GM21367 (cell line): ENCODE results near the gene EVC.

Experiments
- ATAC-seq: cut with Tn5 transposase; IDR thresholded peaks from one replicate; pipeline ENCODE4 v1.9.1; 2021; ENCODE audit not compliant: unreplicated experiment

EVC gene

GRCh38 chr4:5730436-5730835, 19.4 kb downstream of the EVC start:
- ATAC-seq = no peak

DNA sequence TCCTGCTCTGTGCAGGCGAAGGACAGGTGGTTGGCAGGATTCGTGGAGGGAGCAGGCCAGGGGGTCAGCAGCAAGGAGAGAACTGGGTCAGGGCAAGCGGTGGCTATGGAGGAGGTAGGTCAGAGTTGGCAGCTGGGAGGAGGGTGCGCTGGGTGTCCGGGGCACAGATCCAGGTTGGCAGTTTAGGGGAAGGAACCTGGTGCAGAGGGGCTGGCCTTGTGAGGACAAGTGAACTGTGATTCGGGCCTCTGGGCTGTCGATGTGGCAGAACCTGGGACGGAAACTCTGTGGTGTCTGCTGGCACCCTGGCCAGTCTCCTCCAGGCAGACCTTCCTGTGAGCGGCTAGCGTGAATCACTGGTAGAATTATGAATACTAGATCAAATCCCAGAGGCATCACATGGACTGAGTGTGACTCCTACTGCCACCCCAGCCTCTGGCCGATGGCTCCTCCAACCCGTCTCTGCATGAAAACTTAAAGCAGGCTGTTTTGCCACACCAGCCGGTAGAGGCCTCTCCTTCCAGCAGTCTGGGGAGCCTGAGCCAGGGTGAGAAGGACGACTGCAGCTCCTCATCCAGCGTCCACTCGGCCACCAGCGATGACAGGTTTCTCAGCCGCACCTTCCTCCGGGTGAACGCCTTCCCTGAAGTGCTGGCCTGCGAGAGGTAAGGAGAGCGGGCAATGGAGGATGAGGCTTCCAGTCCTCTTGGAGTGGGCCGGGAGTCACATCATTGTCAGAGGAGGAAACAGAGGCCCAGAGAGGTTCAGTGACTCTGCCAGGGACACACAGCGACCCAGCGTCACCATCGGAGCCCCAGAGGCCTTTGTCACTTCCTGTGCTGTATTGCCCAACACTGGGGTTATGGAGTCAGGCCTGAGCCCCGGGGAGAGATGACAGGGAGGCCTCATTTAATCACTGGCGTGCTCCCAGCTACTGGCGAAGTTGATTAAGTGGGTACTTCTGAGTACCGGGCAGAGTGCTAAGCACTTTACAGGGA, 20.3 kb downstream of the EVC start:
- no peak for ATAC-seq

GRCh38 chr4:5732158-5732557, 21.2 kb downstream of the EVC start:
- ATAC-seq = no peak

- ATAC-seq = no peak
Measured at GRCh38 chr4:5734853-5735252, 23.9 kb downstream of the EVC start.

GRCh38 chr4:5735463-5735862, 24.5 kb downstream of the EVC start:
- no peak for ATAC-seq

- ATAC-seq = no peak
Measured at GRCh38 chr4:5738061-5738460, 27.1 kb downstream of the EVC start.

- ATAC-seq = no peak
Measured at GRCh38 chr4:5742388-5742787, 31.4 kb downstream of the EVC start.

DNA sequence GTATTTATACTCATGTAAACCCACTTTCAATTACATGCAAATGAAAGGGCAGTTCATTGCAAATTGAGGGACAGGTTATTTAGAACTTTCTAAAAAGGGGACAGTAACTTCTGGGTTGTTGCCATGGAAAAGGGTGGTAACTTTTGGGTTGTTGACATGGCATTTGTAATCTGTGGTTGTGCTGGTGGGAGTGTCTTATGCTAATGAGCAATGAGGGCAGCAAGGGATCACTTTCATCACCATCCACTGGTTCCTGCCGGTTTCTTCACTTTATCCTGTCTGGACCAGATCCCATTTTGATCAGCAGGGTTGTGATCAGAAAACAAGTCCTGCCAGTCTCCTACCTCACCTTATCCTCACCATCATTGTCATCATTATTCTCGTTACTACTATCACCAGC, 32.0 kb downstream of the EVC start:
- ATAC-seq = no peak

DNA sequence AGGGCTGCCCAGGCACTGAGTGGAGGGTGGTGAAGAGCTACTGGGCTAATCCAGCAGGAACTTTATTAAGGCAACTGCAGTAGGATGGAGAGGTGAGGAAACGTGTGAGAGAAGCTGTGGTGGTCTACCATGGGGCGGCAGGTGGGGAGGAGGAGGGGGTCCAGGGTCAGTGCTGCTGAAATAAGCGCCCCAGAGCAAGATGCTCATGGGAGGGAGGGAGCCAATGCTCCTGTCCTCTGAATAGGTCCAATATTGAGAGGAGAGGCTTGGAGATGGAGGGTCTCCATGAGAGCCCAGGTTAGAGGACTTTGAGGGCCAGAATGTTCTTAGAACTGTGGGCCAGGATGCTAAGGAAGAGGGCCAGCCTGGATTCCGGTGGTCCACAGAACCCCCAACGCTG, 35.2 kb downstream of the EVC start:
- no peak for ATAC-seq

GRCh38 chr4:5746829-5747737, 36.1 kb downstream of the EVC start:
- no peak for ATAC-seq

GRCh38 chr4:5747738-5748375, 36.9 kb downstream of the EVC start:
- ATAC-seq = no peak

DNA sequence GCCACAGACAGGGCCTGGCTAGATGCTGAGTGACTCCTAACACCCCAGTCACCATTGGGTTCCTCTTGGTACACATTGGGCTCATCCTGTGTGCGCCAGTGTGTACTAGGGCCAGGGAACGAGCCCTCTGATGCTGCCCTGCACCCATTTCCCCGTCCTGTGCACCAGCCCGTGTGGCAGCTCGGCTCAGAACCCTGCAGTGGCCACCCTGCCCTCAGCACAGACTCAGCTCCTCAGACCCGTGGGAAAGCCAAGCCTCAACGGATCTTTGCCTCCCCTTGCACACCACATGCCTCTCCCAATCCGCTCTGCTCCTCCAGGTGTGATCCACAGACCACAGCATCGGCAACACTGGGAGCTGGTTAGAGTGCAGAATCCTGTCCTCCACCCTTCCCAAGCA, 38.6 kb downstream of the EVC start:
- no peak for ATAC-seq

GRCh38 chr4:5750052-5750945, 39.3 kb downstream of the EVC start:
- ATAC-seq = no peak

DNA sequence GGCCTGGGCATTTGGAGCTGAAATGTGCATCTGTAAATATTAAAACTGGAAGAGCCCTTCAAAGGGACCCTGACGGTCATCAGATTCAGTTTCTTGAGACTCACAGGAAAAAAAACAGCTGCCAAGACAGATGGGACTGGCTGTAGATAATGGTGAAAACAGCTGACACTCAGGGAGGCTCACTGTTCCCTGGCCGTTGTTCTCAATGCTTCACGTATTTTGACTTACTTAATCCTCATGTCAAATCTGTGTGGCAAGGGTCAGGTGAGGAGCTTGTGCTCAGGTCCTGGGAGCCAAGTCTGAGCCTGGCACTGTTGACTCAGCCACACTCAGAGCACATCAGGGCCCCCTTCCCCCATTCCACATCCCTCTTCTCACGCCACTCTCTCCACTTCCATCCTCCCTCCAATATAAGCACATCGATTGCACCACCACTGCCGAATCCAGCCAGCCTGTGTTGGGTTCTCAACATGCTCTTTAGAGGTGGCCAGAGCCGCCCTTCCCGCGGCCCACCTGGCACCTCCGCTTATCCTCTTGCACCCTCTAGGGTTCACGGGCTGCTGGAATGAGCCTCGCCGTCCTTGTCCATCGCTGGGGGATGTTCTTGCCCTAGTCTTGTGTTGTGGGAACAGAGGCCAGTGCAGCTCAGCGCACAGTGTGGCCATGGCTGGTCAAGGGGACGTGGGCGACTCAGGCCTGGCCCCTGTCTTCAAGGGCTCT, 40.1 kb downstream of the EVC start:
- ATAC-seq = no peak

DNA sequence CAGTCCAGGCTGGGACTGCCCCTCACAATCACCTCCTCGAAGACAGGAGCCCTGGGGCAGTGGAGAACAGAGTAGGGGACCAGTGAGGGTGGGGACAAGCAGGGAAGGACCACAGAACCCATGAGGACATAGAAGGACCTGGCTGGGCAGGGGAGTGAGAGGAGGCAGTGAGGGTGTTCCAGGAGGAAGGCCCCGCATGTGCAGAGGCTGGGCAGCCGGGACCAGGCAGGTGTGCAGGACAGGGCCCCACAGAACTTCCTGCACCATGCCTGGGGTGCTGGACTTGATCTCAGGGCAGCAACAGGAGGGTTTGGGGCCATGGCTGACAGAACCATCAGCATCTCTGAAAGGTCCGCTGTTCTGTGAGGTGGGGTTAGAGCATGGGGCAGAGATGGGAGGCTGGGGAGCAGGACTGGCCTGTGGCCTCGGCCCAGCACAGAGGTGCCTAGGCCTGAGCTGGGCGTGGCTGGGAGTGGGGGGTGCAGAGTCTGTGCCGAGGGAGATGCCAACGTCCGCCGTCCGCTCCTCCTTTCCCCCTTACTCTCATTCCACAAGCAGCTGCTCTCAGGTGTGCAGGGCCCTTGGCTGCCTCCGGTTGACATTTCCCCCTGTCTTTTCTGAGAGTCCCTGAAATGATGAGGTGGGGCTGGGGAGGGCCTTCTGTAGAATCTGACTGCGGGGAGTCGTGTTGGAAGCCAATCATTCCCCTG, 40.8 kb downstream of the EVC start:
- no peak for ATAC-seq

GRCh38 chr4:5752376-5753184, 41.6 kb downstream of the EVC start:
- ATAC-seq = no peak

DNA sequence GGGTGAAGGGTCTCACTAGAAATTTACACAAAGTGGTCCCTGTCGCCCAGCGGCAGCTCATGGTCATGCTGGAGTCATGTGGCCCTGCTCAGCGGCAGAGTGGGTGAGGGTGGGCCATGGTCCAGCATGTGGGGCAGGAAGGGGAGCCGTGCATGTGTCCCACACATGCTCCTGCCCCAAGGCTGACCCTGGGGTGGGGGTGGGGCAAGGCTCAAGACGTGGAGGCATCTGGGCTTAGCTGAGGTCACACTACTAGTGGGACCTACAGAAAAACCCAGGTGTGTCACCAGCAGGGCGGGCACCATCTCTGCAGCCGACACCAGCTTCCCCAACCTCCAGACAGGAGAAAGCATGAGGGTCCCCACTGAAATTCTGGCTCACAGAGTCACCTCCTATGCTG, 42.4 kb downstream of the EVC start:
- no peak for ATAC-seq
